Fibroblast of lung (primary cell): ENCODE data around the gene CAMK2N2. TPM values are rescaled to one million over a fixed set of nuclear protein-coding genes. Genes with fewer than 3 reads are reported as not detected.

Experiments used
- DNase-seq, 2 donors: peaks; one replicate each; pipeline versions ENCODE4 v3.0.0 to v3.0.0-alpha.2; 2010; ENCODE audit warnings: low read depth in 2 of 2
- H2AFZ ChIP-seq: 2 replicates; pipeline ENCODE4 v1.5.1; 2012; ENCODE audit warnings: low read length, control low read depth, inconsistent platforms
- H3K27ac ChIP-seq: 2 replicates; pipeline ENCODE4 v1.5.1; 2011; ENCODE audit warnings: low read length, control low read depth; ENCODE audit not compliant: insufficient read depth
- H3K27me3 ChIP-seq: 2 replicates; pipeline ENCODE4 v1.5.1; 2011; ENCODE audit warnings: mild to moderate bottlenecking, low read length; ENCODE audit not compliant: control insufficient read depth, insufficient read depth
- H3K36me3 ChIP-seq: 2 replicates; pipeline ENCODE4 v1.5.1; 2011; ENCODE audit warnings: low read length; ENCODE audit not compliant: control insufficient read depth, insufficient read depth
- H3K4me1 ChIP-seq: 2 replicates; pipeline ENCODE4 v1.5.1; 2011; ENCODE audit warnings: low read length; ENCODE audit not compliant: control insufficient read depth, insufficient read depth; ENCODE audit errors: extremely low read depth
- H3K4me2 ChIP-seq: 2 replicates; pipeline ENCODE4 v1.5.1; 2011; ENCODE audit warnings: low read length, control low read depth; ENCODE audit not compliant: insufficient read depth; ENCODE audit errors: extremely low read depth
- H3K4me3 ChIP-seq, 4 experiments: fragments of 200-600 bp in 1 of 4; sonication (generic) in 1 of 4; replicated peaks in 1 of 4; 2 replicates each; pipeline ENCODE4 v1.5.1; 2011 to 2016; ENCODE audit warnings: low read length in 4 of 4, low read depth in 3 of 4, mild to moderate bottlenecking in 3 of 4, control low read depth in 2 of 4, inconsistent platforms in 1 of 4, mixed read lengths in 1 of 4; ENCODE audit not compliant: insufficient read depth in 1 of 4; ENCODE audit errors: control extremely low read depth in 1 of 4
- H3K79me2 ChIP-seq: 2 replicates; pipeline ENCODE4 v1.5.1; 2012; ENCODE audit warnings: mild to moderate bottlenecking, low read length, inconsistent platforms; ENCODE audit not compliant: control insufficient read depth, insufficient read depth
- H3K9ac ChIP-seq: 2 replicates; pipeline ENCODE4 v1.5.1; 2011; ENCODE audit warnings: mild to moderate bottlenecking, low read length, control low read depth; ENCODE audit not compliant: insufficient read depth
- H3K9me3 ChIP-seq: 2 replicates; pipeline ENCODE4 v1.5.1; 2012; ENCODE audit warnings: low read depth, low read length; ENCODE audit not compliant: control insufficient read depth, insufficient read depth
- H4K20me1 ChIP-seq: 2 replicates; pipeline ENCODE4 v1.5.1; 2011; ENCODE audit warnings: low read length; ENCODE audit not compliant: control insufficient read depth, insufficient read depth; ENCODE audit errors: extremely low read depth
- EZH2 ChIP-seq: IDR thresholded peaks from 2 replicates; pipeline ENCODE4 v1.5.1; 2012; ENCODE audit warnings: low read length, control low read depth, mild to moderate bottlenecking; ENCODE audit errors: missing control alignments
- polyA minus RNA-seq: library from RNA; depleted of rRNA, polyadenylated mRNA; stranded (reverse); fragments of >200 nt; gene quantifications from 2 replicates; pipeline ENCODE4 v1.2.3, GENCODE V29; 2011; ENCODE audit warnings: low replicate concordance
- polyA plus RNA-seq, 2 donors: library from polyadenylated mRNA; depleted of rRNA in 1 of 2; stranded (reverse) in 1 of 2; unstranded in 1 of 2; fragments of >200 nt; gene quantifications; 2 replicates each; pipeline ENCODE4 v1.2.1, GENCODE V29; 2011 to 2012; ENCODE audit warnings: missing spikeins in 1 of 2
- total RNA-seq: library from RNA; depleted of rRNA; stranded (reverse); fragments of >200 nt; gene quantifications from 2 replicates; pipeline ENCODE4 v1.2.1, GENCODE V29; 2014
- TF ChIP-seq, protein P1 (sequence below), 2 donors: IDR thresholded peaks in 1 of 2; conservative IDR thresholded peaks in 1 of 2; 1 replicate in 1 of 2; 2 replicates in 1 of 2; pipeline ENCODE4 v1.5.1; 2011 to 2012; ENCODE audit warnings: low read length in 2 of 2, control low read depth in 1 of 2, inconsistent platforms in 1 of 2, low read depth in 1 of 2, mild to moderate bottlenecking in 1 of 2

Gene CAMK2N2
- total RNA-seq (under 0.01 TPM in 1 of 2 replicates, not detected in the other), polyA plus RNA-seq (0.10 and 0.24 TPM in 2 replicates), polyA minus RNA-seq (1.9 TPM in 1 of 2 replicates, not detected in the other)
- polyA plus RNA-seq (2012) = 0.56 and 0.66 TPM in 2 replicates

DNA sequence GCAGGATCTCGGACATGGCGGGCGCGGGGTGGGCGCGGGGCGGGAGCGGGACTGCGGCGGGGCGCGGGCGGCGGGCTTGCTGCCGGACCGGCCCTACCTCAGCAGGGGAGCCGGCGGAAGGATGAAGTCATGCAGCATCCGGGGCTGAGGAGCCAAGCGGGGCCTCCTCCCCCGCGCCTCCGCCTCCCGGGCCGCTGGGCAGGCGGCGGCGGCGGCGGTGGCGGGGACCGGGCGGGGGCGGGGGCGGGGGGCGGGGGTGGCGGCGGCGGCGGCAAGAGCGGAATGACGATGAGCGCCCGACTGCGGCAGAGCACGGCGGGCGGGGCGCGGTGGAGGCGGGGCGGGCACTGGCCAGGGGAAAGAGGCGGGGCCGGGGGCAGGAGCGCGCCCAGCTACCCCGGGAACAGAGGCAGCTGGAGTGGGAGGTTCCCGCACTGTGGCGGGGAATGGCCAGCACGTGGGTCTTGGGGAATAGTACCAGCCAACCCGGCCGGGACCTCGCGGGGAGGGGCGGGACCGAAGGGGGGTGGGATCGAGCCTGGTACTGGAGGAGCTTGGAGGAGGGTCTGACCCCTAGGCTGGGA, at the start of gene CAMK2N2:
TSS of gene CAMK2N2 (minus strand) at position 284 of the 584 bp plus-strand sequence. CDS start at position 16, 268 bp downstream.
- H3K9ac ChIP-seq = peak within 1 kb of the TSS; percentile 30
- DNase-seq = peak; percentile 38 to 60
- no peaks in the 10 kb centered on the region for H3K79me2 ChIP-seq

DNA sequence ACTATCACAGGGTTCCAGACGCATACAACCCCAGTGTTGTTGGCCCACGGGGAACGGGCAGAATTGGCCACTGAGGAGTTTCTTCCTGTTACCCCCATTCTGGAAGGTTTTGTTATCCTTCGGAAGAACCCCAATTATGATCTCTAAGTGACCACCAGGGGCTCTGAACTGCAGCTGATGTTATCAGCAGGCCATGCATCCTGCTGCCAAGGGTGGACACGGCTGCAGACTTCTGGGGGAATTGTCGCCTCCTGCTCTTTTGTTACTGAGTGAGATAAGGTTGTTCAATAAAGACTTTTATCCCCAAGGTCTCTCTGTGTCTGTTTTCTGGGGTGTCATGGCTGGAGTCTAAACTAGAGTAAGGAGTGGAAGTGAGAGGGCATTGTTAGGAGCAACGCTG, 47.4 kb upstream of the CAMK2N2 start:
- Histone ChIP-seq H3K4me2 (no peak overlapping the region), H3K9me3 (no peaks in the 10 kb centered on the region), H3K9ac (no peak overlapping the region), H3K79me2 (peaks cover 6% of the 10 kb centered on the region), H3K4me3 (no peak overlapping the region), H3K4me1 (no peaks in the 10 kb centered on the region), H2AFZ (no peak overlapping the region), H4K20me1 (no peaks in the 10 kb centered on the region), H3K27me3 (no peaks in the 10 kb centered on the region), H3K36me3 (peaks cover 18% of the 10 kb centered on the region), H3K27ac (no peak overlapping the region)
- no peak for DNase-seq
- TF ChIP-seq EZH2 = no peak
- TF ChIP-seq, protein P1, sequence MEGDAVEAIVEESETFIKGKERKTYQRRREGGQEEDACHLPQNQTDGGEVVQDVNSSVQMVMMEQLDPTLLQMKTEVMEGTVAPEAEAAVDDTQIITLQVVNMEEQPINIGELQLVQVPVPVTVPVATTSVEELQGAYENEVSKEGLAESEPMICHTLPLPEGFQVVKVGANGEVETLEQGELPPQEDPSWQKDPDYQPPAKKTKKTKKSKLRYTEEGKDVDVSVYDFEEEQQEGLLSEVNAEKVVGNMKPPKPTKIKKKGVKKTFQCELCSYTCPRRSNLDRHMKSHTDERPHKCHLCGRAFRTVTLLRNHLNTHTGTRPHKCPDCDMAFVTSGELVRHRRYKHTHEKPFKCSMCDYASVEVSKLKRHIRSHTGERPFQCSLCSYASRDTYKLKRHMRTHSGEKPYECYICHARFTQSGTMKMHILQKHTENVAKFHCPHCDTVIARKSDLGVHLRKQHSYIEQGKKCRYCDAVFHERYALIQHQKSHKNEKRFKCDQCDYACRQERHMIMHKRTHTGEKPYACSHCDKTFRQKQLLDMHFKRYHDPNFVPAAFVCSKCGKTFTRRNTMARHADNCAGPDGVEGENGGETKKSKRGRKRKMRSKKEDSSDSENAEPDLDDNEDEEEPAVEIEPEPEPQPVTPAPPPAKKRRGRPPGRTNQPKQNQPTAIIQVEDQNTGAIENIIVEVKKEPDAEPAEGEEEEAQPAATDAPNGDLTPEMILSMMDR (conservative IDR thresholded peaks at IDR 0.05 in 1 of 2, IDR thresholded peaks at IDR 0.05 in 1 of 2; ENCODE audit: low read depth in 1 of 2, low read length in 2 of 2) = no peak

More for the DNA sequence above, at the start of gene CAMK2N2:
- H3K27ac ChIP-seq = no peak within 1 kb of the TSS
- H3K4me2 ChIP-seq = peak within 1 kb of the TSS; percentile 81
- peaks cover 32% of the 10 kb centered on the region for H3K27me3 ChIP-seq
- no peaks in the 10 kb centered on the region for H3K9me3 ChIP-seq
- peaks cover 5% of the 10 kb centered on the region for H3K4me1 ChIP-seq
- H2AFZ ChIP-seq = no peak within 1 kb of the TSS
- H3K36me3 ChIP-seq = no peaks in the 10 kb centered on the region
- TF ChIP-seq, protein P1 (conservative IDR thresholded peaks at IDR 0.05 in 1 of 2, IDR thresholded peaks at IDR 0.05 in 1 of 2; ENCODE audit: low read depth in 1 of 2, low read length in 2 of 2) = no peak
- TF ChIP-seq EZH2 = no peak
- peak within 1 kb of the TSS; percentile 31 to 51 (median 45) for H3K4me3 ChIP-seq
- no peaks in the 10 kb centered on the region for H4K20me1 ChIP-seq

DNA sequence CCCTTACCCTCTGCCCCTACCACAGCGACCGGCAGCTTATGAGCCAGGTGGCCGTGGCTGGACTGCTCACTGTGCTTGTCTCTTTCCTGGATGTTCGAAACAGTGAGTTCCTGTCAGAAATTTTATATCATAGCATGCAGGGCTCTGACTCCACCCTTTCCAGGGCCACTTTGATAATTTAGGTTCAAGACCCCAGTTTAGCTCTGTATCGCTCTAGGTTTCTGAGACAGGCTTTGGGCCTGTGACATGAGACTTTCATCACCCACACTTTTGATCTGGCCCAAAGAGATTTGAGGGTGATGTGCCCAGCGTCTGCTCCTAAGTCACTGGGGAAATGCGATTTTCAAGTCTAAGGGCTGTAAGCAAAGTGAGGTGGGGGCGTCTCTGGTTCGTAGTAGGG, 46.6 kb upstream of the CAMK2N2 start:
- Histone ChIP-seq H3K9me3 (no peaks in the 10 kb centered on the region), H3K4me2 (no peak overlapping the region), H3K4me3 (no peak overlapping the region), H3K27me3 (no peaks in the 10 kb centered on the region), H3K36me3 (peaks cover 19% of the 10 kb centered on the region), H4K20me1 (no peaks in the 10 kb centered on the region), H3K4me1 (no peaks in the 10 kb centered on the region), H2AFZ (no peak overlapping the region), H3K27ac (no peak overlapping the region), H3K79me2 (peaks cover 9% of the 10 kb centered on the region), H3K9ac (no peak overlapping the region)
- no peak for DNase-seq
- TF ChIP-seq, protein P1 (conservative IDR thresholded peaks at IDR 0.05 in 1 of 2, IDR thresholded peaks at IDR 0.05 in 1 of 2; ENCODE audit: low read depth in 1 of 2, low read length in 2 of 2) = no peak
- TF ChIP-seq EZH2 = no peak
